Caco-2 (cell line): ENCODE data around the gene ZNF79. TPM values are rescaled to one million over a fixed set of nuclear protein-coding genes. Genes with fewer than 3 reads are reported as not detected.

Experiments used
- BruUV-seq: library from RNA; stranded (reverse); fragments of 400-500 nt; replicated peaks from 2 replicates; lab custom pipeline; 2021; lab: Mats Ljungman, UMichigan
- CTCF ChIA-PET: fragments of 300-600 bp; sonication (Branson Sonifier 250); formaldehyde crosslinking; loops from one replicate; lab custom pipeline; 2022; ENCODE audit warnings: antibody characterized with exemption; lab: Charles Lee
- POLR2A ChIA-PET: fragments of 300-600 bp; sonication (Branson Sonifier 250); formaldehyde crosslinking; loops from one replicate; lab custom pipeline; 2022; ENCODE audit warnings: antibody characterized with exemption; lab: Charles Lee
- DNase-seq, 2 experiments: peaks; one replicate each; pipeline versions ENCODE4 v3.0.0 to v3.0.0-alpha.2; 2020 to 2022
- H3K27me3 ChIP-seq: replicated peaks from 2 replicates; pipeline ENCODE4 v1.6.0; 2011; ENCODE audit warnings: low read length; ENCODE audit not compliant: control insufficient read depth, insufficient read depth
- H3K36me3 ChIP-seq: 2 replicates; pipeline ENCODE4 v1.5.1; 2011; ENCODE audit warnings: low read length; ENCODE audit not compliant: control insufficient read depth, insufficient read depth
- H3K4me1 ChIP-seq: fragments of 250-450 bp; sonication (Bioruptor Pico); 2 replicates; pipeline ENCODE4 v1.5.1; 2020; ENCODE audit warnings: mild to moderate bottlenecking
- H3K4me3 ChIP-seq: 2 replicates; pipeline ENCODE4 v1.5.1; 2011; ENCODE audit warnings: low read depth, mild to moderate bottlenecking, control low read depth, low read length
- H3K9me3 ChIP-seq: fragments of 250-450 bp; sonication (Bioruptor Pico); 2 replicates; pipeline ENCODE4 v1.5.1; 2020; ENCODE audit warnings: mild to moderate bottlenecking, moderate library complexity
- H3K27ac Mint-ChIP-seq: one replicate; pipeline ENCODE4 v1.8.0; 2022; ENCODE audit warnings: mixed read lengths; ENCODE audit not compliant: unreplicated experiment
- H3K27me3 Mint-ChIP-seq: one replicate; pipeline ENCODE4 v1.8.0; 2022; ENCODE audit warnings: mixed read lengths; ENCODE audit not compliant: insufficient read depth, unreplicated experiment
- H3K36me3 Mint-ChIP-seq: one replicate; pipeline ENCODE4 v1.8.0; 2022; ENCODE audit warnings: mild to moderate bottlenecking, mixed read lengths; ENCODE audit not compliant: insufficient read depth, unreplicated experiment
- H3K4me1 Mint-ChIP-seq: one replicate; pipeline ENCODE4 v1.8.0; 2022; ENCODE audit warnings: low read depth, mixed read lengths; ENCODE audit not compliant: unreplicated experiment
- H3K4me3 Mint-ChIP-seq: one replicate; pipeline ENCODE4 v1.8.0; 2022; ENCODE audit warnings: mild to moderate bottlenecking, moderate library complexity, mixed read lengths; ENCODE audit not compliant: unreplicated experiment
- H3K9me3 Mint-ChIP-seq: one replicate; pipeline ENCODE4 v1.8.0; 2022; ENCODE audit warnings: mixed read lengths; ENCODE audit not compliant: unreplicated experiment
- intact Hi-C: fragments of 100-400 bp; cut with micrococcal nuclease; formaldehyde crosslinking; loops from one replicate; pipeline ENCODE4 v1.10.0; 2022; ENCODE audit not compliant: unreplicated experiment
- total RNA-seq: library from RNA; stranded (reverse); gene quantifications from 2 replicates; pipeline ENCODE4 v1.2.3, GENCODE V29; 2022
- TF ChIP-seq, protein P1 (sequence below), 2 experiments: fragments of 200-600 bp in 1 of 2; IDR thresholded peaks; 1 replicate in 1 of 2; 2 replicates in 1 of 2; pipeline versions ENCODE4 v1.5.1 to v1.8.0; 2011 to 2022; ENCODE audit warnings: antibody characterized with exemption in 1 of 2, control low read depth in 1 of 2, inconsistent platforms in 1 of 2, low read depth in 1 of 2, low read length in 1 of 2, mild to moderate bottlenecking in 1 of 2, moderate library complexity in 1 of 2; ENCODE audit not compliant: insufficient read depth in 1 of 2, severe bottlenecking in 1 of 2, unreplicated experiment in 1 of 2

The ZNF79 gene
- total RNA-seq, 1 experiment from 2014 or later = 9.2 TPM

- H3K9me3 Mint-ChIP-seq = no peaks in the 10 kb centered on the region
- POLR2A ChIA-PET = no interaction called here
Measured at GRCh38 chr9:127474592-127474991, 50.4 kb downstream of the ZNF79 start.

GRCh38 chr9:127479507-127480081 lies 55.4 kb downstream of the ZNF79 start:
- POLR2A ChIA-PET = no interaction called here
- CTCF ChIA-PET = no interaction called here
- no peaks in the 10 kb centered on the region for H3K9me3 ChIP-seq
- intact Hi-C loops = no loop called here
- H3K36me3 Mint-ChIP-seq = peaks cover 14% of the 10 kb centered on the region
- no peaks in the 10 kb centered on the region for H3K4me1 Mint-ChIP-seq
- no peaks in the 10 kb centered on the region for H3K27me3 Mint-ChIP-seq
- TF ChIP-seq, protein P1, sequence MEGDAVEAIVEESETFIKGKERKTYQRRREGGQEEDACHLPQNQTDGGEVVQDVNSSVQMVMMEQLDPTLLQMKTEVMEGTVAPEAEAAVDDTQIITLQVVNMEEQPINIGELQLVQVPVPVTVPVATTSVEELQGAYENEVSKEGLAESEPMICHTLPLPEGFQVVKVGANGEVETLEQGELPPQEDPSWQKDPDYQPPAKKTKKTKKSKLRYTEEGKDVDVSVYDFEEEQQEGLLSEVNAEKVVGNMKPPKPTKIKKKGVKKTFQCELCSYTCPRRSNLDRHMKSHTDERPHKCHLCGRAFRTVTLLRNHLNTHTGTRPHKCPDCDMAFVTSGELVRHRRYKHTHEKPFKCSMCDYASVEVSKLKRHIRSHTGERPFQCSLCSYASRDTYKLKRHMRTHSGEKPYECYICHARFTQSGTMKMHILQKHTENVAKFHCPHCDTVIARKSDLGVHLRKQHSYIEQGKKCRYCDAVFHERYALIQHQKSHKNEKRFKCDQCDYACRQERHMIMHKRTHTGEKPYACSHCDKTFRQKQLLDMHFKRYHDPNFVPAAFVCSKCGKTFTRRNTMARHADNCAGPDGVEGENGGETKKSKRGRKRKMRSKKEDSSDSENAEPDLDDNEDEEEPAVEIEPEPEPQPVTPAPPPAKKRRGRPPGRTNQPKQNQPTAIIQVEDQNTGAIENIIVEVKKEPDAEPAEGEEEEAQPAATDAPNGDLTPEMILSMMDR (IDR thresholded peaks at IDR 0.05; ENCODE audit: insufficient read depth in 1 of 2, low read depth in 1 of 2, low read length in 1 of 2, severe bottlenecking in 1 of 2, unreplicated experiment in 1 of 2) = no peak
- H3K36me3 ChIP-seq = no peaks in the 10 kb centered on the region
- no peaks in the 10 kb centered on the region for H3K4me1 ChIP-seq
- no peak overlapping the region for H3K27ac Mint-ChIP-seq
- no peak overlapping the region for H3K4me3 ChIP-seq
- no peak for DNase-seq
- H3K27me3 ChIP-seq = no peaks in the 10 kb centered on the region
- no TSS peak for BruUV-seq
- H3K9me3 Mint-ChIP-seq = no peaks in the 10 kb centered on the region
- no peak overlapping the region for H3K4me3 Mint-ChIP-seq

More at GRCh38 chr9:127474592-127474991, 50.4 kb downstream of the ZNF79 start:
- Histone ChIP-seq H3K4me3 (no peak overlapping the region), H3K27me3 (no peaks in the 10 kb centered on the region), H3K4me1 (no peaks in the 10 kb centered on the region), H3K9me3 (no peaks in the 10 kb centered on the region), H3K36me3 (no peaks in the 10 kb centered on the region)
- BruUV-seq = no TSS peak
- DNase-seq = no peak
- no peak overlapping the region for H3K27ac Mint-ChIP-seq
- CTCF ChIA-PET = interaction anchor here (0.6 to 0.7 kb wide), 2 partner anchors 19 to 394 kb away, joined by 3 to 4 read pairs; no protein-coding TSS in a partner anchor
- H3K27me3 Mint-ChIP-seq = no peaks in the 10 kb centered on the region
- intact Hi-C loops = no loop called here
- TF ChIP-seq, protein P1 (IDR thresholded peaks at IDR 0.05; ENCODE audit: insufficient read depth in 1 of 2, low read depth in 1 of 2, low read length in 1 of 2, severe bottlenecking in 1 of 2, unreplicated experiment in 1 of 2) = no peak
- peaks cover 8% of the 10 kb centered on the region for H3K36me3 Mint-ChIP-seq
- no peaks in the 10 kb centered on the region for H3K4me1 Mint-ChIP-seq
- no peak overlapping the region for H3K4me3 Mint-ChIP-seq

GRCh38 chr9:127482662-127483061 lies 58.5 kb downstream of the ZNF79 start:
- BruUV-seq = no TSS peak
- intact Hi-C loops = no loop called here
- Mint-ChIP-seq H3K9me3 (no peaks in the 10 kb centered on the region), H3K36me3 (peaks cover 24% of the 10 kb centered on the region), H3K4me1 (no peaks in the 10 kb centered on the region), H3K27ac (no peak overlapping the region), H3K4me3 (no peak overlapping the region), H3K27me3 (no peaks in the 10 kb centered on the region)
- H3K4me1 ChIP-seq = no peaks in the 10 kb centered on the region
- TF ChIP-seq, protein P1 (IDR thresholded peaks at IDR 0.05; ENCODE audit: insufficient read depth in 1 of 2, low read depth in 1 of 2, low read length in 1 of 2, severe bottlenecking in 1 of 2, unreplicated experiment in 1 of 2) = no peak
- no peaks in the 10 kb centered on the region for H3K9me3 ChIP-seq
- POLR2A ChIA-PET = no interaction called here
- no peaks in the 10 kb centered on the region; the same call in 1 of the 2 replicates for H3K36me3 ChIP-seq
- no peak for DNase-seq
- no peak overlapping the region for H3K4me3 ChIP-seq
- CTCF ChIA-PET = no interaction called here
- H3K27me3 ChIP-seq = no peaks in the 10 kb centered on the region
